NCI-H1092 (cell line): ENCODE data around the gene ZYX.
"Not testable (repeated sequence)": the region's sequence is repeated elsewhere in the genome, so short reads cannot be mapped to it uniquely, and the experiment has no call there.

Experiments used
- DNase-seq: peaks from one replicate; lab custom pipeline; 2025; lab: John Stamatoyannopoulos, UW

The ZYX gene

GRCh38 chr7:143397710-143398530 is 16.8 kb downstream of the ZYX start:
- no peak for DNase-seq

- DNase-seq = no peak
Measured at GRCh38 chr7:143398616-143399015, 17.5 kb downstream of the ZYX start.

DNA sequence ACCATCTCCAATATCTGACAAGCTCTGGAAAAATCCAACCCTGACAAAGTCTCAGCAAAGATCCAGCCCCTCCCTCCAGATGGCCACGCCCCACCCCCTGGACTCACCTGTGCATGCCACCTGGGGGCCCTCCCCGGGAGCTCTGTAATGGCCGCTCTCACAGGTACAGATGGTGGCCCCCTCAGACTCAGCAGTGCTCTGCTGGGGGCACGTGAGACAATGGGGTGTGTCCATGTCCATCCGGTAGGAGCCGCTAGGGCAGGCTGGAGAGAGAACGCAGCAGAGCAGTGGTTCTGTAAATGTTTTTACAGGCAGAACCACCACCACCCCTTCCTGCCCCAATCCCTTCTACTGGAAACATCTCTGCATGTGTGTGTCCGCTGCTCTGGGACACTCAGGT is 18.0 kb downstream of the ZYX start:
- DNase-seq = no peak

GRCh38 chr7:143399642-143400041 is 18.5 kb downstream of the ZYX start:
- DNase-seq = no peak

DNA sequence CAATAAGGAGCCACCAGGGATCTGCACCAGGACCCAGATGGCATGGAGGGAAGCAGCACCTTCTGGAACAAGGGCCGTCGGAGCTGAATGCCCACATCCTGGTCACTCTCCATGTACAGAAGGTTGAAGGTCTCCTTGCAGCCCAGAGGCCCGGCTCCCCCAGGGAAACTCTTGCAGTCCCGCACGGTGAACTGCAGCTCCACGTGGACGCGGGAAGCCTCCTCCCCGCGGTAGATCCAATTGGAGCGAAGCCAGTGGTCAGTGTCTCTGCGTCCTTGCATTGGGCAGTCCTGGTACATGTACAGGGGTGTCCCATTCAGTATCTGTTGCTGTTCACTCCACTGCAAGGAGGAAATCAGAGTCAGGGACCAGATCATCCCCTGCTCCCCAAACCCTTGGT is 20.1 kb downstream of the ZYX start:
- no peak for DNase-seq

DNA sequence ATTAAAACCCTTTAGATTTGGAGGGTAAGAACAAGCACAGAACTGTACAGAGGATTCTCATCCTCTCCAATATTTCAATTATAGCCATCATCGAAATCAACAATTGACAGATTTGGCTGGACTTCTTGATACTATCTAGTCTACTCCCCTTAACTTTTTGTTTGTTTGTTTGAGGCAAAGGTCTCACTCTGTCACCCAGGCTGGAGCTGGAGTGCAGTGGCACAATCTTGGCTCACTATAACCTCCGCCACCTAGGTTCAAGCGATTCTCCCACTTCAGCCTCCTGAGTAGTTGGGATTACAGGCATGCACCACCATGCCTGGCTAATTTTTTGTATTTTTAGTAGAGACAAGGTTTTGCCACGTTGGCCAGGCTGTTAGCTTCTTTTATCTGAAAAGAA is 21.1 kb downstream of the ZYX start:
- not testable (repeated sequence) for DNase-seq

GRCh38 chr7:143405173-143406001 is 24.2 kb downstream of the ZYX start:
- no peak for DNase-seq

GRCh38 chr7:143406002-143406357 is 24.8 kb downstream of the ZYX start:
- DNase-seq = no peak

GRCh38 chr7:143407287-143408251 is 26.4 kb downstream of the ZYX start:
- no peak for DNase-seq

GRCh38 chr7:143408252-143408685 is 27.1 kb downstream of the ZYX start:
- no peak for DNase-seq

DNA sequence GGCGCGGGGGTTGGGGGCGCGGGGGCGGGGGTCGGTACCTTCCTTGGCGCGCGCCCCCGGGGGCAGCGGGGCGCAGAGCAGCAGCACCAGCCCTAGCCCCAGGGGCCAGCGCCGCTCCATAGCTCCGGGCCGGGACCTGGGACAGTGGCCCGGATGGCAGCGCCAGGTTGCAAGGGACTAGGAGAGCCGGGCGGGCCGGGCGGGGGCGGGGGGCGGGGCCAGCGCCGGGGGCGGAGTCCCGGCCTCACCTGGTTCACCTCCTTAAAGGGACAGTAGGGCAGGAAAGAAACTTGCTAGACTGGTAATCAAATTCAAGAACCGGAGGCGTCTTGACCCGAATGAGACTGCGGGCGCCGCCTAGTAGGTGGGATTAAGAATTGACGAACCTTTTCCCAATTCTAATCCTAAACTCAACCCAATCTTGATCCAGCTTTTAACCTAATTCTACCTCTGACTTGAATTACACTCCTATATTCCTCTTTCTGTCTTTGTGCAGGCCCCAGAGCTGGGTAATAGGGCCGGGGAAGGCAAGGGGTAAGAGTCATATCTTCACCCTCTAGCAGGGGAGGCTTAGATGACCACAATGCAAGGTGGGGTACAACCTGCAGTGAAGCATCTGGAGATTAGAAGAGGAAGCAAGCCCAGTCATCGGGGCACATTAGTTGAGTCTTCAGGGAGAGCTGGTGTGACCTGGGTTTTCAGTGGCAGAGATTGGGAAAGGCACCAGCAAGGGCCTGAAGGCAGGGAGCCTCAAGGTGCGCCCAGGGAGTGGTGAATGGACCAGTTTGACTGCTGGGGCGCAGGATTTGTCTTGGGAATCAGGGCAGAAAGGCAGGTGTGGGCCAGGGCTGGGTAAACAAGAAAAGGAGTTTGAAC is 27.8 kb downstream of the ZYX start, which contains the start of gene EPHA1:
Gene EPHA1 (minus strand): TSS at position 171 of the 876 bp plus-strand sequence. CDS start 51 bp downstream, at position 120.
- no peak for DNase-seq

GRCh38 chr7:143410521-143411004 is 29.4 kb downstream of the ZYX start:
- DNase-seq = no peak

- no peak for DNase-seq
Measured at GRCh38 chr7:143411976-143412708, 31.0 kb downstream of the ZYX start.

- DNase-seq = no peak
Measured at GRCh38 chr7:143413123-143413522, 32.0 kb downstream of the ZYX start.

GRCh38 chr7:143415209-143415608 is 34.1 kb downstream of the ZYX start:
- not testable (repeated sequence) for DNase-seq

DNA sequence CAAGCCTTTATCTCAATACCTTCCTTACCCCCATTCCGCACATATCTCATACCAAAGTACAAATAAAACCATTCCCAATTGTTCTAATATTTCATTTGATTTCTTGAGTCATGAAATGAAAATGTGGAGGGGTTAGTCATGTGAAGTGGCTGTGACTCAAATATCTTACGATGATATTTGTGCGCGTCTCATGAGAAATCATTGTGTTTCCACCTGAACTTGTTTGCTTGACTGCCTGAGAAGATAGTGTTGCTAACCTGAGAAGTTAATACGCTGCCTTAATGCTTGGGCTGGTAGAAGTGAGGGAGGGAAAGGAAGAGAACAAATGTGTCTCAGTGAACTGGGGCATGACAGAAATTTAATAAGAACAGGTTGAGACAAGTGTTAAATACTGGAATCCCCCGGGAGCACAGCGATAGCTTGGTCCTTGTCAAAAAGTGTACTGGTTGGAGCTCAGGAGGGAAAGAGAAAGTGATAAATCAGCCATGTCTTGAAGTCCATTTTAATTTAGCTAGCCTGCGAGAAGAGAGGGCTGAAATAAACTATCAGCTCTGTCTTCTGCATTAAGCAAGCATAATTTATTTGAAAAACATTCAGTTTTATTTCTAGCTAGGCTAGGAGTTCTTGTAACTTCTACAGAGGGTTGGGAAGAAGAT is 34.7 kb downstream of the ZYX start:
- DNase-seq = no peak

DNA sequence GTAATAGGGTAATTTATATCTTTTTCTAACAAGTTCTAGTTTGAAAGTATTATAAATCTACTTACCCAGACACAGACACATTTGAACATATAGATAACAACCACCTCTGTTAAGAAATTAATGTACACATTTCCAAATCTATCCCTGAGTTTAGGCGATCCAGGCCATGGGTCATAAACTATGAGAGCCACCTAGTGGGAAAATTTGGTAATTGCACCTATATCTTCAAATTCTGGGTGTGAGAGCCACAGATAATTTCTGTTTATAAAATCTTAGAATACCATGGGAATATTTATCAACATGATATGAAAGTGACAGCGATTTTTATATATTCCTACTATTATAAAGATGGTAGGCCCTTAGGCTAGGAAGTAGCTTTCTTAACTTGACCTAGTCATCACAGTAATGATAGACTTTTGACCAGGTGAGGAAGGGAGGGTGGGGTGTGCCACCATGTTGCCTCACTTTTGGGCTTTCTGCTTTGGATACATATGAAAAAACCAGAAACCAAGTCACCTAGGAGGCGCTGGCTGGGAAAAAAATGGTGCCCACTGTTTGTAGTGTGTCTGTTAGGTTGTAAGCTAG is 35.5 kb downstream of the ZYX start:
- DNase-seq = peak; percentile 35

DNA sequence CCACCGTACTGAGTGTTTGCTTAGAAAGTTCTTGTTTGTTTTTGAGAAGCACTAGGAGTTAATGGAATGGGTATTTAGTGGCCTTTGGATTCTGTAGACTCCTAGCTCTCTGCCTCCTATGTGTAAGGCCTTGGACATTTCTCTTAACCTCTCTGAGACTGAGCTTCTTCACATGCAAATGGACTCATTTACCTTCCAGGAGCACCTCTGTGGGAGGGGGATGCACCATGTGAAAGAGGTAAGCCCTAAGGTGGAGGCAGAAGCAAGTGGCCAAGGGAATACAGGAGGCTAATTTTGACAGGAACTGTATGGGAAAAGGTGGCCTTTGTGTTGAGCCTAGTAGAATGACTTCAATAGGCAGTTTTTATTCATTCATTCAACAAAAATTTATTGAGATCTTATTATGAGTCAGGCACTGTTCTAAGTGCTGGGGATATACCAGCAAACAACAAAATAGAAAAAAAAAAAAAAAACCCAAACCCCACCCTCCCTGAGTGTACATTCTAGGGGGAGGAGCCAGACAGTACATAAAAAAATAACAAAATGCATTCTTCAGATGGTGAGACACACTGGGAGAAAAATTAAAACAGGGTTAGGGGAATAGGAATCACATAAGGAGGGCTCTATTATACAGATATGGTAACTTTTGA is 36.7 kb downstream of the ZYX start:
- no peak for DNase-seq
